Endothelial cell (in vitro differentiated cells): ENCODE data around the gene RNF144A. TPM values are rescaled to one million over a fixed set of nuclear protein-coding genes. Genes with fewer than 3 reads are reported as not detected.
A peak's percentile ranks its signal among the peaks of the same experiment; 100 is the strongest.

Experiments
- DNase-seq: peaks from one replicate; pipeline ENCODE4 v3.0.0; 2021; ENCODE audit warnings: low spot score
- H3K27ac Mint-ChIP-seq: one replicate; pipeline ENCODE4 v1.8.0; 2021; ENCODE audit warnings: mixed read lengths, inconsistent platforms; ENCODE audit not compliant: unreplicated experiment
- H3K27me3 Mint-ChIP-seq: one replicate; pipeline ENCODE4 v1.8.0; 2021; ENCODE audit warnings: mild to moderate bottlenecking, moderate library complexity, mixed read lengths, inconsistent platforms; ENCODE audit not compliant: unreplicated experiment
- H3K36me3 Mint-ChIP-seq: one replicate; pipeline ENCODE4 v1.8.0; 2021; ENCODE audit warnings: mild to moderate bottlenecking, low read depth, mixed read lengths, inconsistent platforms; ENCODE audit not compliant: unreplicated experiment
- H3K4me1 Mint-ChIP-seq: one replicate; pipeline ENCODE4 v1.8.0; 2021; ENCODE audit warnings: mild to moderate bottlenecking, mixed read lengths, inconsistent platforms; ENCODE audit not compliant: unreplicated experiment
- H3K4me3 Mint-ChIP-seq: one replicate; pipeline ENCODE4 v1.8.0; 2021; ENCODE audit warnings: mild to moderate bottlenecking, mixed read lengths, inconsistent platforms; ENCODE audit not compliant: unreplicated experiment
- H3K9me3 Mint-ChIP-seq: one replicate; pipeline ENCODE4 v1.8.0; 2021; ENCODE audit warnings: mixed read lengths, inconsistent platforms; ENCODE audit not compliant: unreplicated experiment
- total RNA-seq: library from RNA; stranded (reverse); fragmentation: NEBNext Ultra II Directional; extraction: Animal tissue kit (Norgen Biotek cat#: 25700); gene quantifications from one replicate; pipeline ENCODE4 v1.2.1, GENCODE V29; 2021; ENCODE audit not compliant: unreplicated experiment
- TF ChIP-seq, protein P1 (sequence below): fragments of 200-600 bp; sonication (generic); IDR thresholded peaks from one replicate; pipeline ENCODE4 v1.5.0; 2021; ENCODE audit warnings: antibody characterized with exemption; ENCODE audit not compliant: unreplicated experiment

The RNF144A gene
- total RNA-seq, 1 donor from 2014 or later = 81.3 TPM

DNA sequence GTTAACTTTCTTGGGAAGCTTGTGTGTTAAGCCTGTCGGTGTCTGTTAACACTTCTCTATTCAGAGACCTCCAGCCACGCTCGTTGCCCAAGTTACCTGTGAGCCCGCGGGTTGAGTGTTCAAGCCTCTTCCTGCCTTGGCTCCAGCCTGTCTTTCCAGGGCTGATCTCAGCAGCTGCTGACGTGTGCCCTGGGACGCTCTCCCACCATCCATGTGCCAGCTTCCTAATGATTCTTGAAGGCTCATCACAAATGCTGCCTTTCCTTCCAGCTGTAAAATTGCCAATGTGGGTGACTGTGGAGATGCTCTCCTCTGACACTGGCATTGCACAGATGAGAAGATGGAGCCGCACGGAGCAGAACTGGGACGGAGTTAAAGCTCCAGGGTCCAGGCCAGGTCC lies 6.1 kb downstream of the RNF144A start:
- H3K9me3 Mint-ChIP-seq = no peaks in the 10 kb centered on the region
- no peak overlapping the region for H3K27ac Mint-ChIP-seq
- peaks cover 20% of the 10 kb centered on the region for H3K36me3 Mint-ChIP-seq
- no peak for DNase-seq
- H3K4me1 Mint-ChIP-seq = peaks cover 62% of the 10 kb centered on the region
- TF ChIP-seq, protein P1, sequence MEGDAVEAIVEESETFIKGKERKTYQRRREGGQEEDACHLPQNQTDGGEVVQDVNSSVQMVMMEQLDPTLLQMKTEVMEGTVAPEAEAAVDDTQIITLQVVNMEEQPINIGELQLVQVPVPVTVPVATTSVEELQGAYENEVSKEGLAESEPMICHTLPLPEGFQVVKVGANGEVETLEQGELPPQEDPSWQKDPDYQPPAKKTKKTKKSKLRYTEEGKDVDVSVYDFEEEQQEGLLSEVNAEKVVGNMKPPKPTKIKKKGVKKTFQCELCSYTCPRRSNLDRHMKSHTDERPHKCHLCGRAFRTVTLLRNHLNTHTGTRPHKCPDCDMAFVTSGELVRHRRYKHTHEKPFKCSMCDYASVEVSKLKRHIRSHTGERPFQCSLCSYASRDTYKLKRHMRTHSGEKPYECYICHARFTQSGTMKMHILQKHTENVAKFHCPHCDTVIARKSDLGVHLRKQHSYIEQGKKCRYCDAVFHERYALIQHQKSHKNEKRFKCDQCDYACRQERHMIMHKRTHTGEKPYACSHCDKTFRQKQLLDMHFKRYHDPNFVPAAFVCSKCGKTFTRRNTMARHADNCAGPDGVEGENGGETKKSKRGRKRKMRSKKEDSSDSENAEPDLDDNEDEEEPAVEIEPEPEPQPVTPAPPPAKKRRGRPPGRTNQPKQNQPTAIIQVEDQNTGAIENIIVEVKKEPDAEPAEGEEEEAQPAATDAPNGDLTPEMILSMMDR = no peak
- H3K27me3 Mint-ChIP-seq = peaks cover 20% of the 10 kb centered on the region
- peak overlapping the region; percentile 56 for H3K4me3 Mint-ChIP-seq

DNA sequence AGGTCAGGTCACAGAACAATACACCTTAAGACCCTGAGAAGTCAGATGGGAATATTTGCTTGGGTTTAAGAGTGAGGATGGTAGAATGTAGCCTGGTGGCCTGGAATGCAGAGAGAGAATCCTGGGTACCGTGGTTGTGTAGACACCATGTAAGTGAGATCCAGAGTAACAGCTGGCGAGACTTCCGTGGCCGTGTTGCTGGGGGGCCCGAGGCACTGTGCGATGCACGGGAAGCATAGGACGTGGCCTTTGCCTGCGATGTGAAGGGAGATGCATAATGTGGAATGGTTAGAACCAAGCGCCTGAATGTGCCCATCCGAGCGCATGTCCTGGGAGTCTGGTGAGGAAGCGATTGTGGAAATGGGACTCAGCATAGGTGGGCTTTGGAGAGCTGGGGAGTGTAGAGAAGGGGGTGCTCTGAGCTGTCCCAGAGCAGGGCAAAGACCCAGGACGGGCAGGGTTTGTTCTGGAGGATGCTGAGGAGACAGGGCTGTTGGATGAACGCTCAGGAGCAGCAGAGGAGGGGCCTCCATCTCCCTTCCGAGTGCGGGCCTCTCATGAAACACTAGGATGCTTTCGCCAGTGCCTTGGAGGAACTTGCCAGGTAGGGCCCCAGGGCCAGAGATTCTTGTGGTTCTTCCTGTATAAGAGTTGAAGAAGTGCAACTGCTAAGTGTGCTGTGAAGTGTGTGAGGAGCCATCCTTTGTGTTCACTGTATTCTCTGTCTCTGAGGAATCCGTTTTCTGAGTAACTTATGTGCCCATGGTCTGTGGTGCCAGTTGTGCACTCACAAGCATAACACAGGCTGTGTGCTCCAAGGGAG lies 7.1 kb downstream of the RNF144A start:
- no peak for DNase-seq
- peaks cover 60% of the 10 kb centered on the region for H3K4me1 Mint-ChIP-seq
- peak overlapping the region; percentile 56 for H3K4me3 Mint-ChIP-seq
- no peak overlapping the region for H3K27ac Mint-ChIP-seq
- H3K27me3 Mint-ChIP-seq = peaks cover 15% of the 10 kb centered on the region
- TF ChIP-seq, protein P1 = no peak
- H3K9me3 Mint-ChIP-seq = no peaks in the 10 kb centered on the region
- peaks cover 20% of the 10 kb centered on the region for H3K36me3 Mint-ChIP-seq

DNA sequence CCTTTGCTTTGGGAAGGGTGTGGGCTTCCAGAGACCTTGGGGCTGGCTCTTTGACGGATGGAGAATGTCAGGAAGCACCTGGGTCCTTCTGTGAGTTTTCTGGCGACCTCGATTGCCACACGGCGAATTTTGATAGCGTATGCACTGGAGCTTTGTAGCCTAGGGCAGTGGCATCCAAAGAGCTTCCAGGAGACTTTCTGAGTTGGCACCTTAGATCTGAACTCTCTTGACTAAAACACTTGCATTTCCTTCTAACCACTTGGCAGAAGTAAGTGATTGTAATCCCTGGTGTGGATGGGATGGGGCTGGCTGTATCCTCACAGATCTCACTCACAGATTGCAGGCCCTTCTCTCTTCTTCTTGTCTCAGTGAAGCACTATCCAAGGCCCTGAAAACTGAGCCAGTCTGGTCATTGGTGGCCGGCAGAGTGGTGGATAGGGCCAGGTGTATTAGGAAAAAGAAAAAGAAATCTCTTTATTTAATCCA lies 7.8 kb downstream of the RNF144A start:
- no peak overlapping the region for H3K4me3 Mint-ChIP-seq
- H3K27me3 Mint-ChIP-seq = peaks cover 13% of the 10 kb centered on the region
- peaks cover 58% of the 10 kb centered on the region for H3K4me1 Mint-ChIP-seq
- H3K9me3 Mint-ChIP-seq = no peaks in the 10 kb centered on the region
- H3K36me3 Mint-ChIP-seq = peaks cover 18% of the 10 kb centered on the region
- DNase-seq = no peak
- TF ChIP-seq, protein P1 = no peak
- H3K27ac Mint-ChIP-seq = no peak overlapping the region

DNA sequence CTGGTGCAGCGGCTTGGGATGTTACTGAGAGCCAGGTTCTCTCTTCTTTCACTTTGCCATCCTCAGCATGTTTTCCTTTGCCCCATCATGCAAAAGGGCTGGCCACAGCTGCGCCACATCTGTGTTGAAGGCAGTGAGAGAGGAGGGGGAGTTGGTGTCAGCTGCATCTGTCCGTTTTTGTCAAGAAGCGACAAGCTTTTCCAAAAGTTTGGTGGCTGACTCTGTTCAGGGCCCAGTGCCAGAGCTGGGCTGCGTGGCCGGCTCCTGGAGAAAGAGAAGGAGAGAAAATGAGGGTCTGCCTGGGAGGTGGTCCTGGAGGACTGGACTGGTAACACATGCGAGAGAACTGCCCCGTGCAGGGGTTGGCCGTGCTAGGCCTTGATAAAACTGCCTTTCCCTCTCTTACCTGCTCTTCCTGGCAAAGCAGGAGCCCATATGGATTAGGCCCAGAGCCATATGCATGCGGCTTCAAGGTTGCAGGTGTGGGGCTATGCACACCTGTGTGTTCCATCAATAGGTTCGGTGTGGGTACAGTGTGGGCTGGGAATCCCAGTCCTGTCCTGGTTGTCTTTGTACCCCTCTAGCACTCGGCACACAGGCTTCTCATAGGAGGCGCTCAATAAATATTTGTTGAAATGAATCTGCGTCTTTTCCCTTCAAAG lies 9.0 kb downstream of the RNF144A start:
- Mint-ChIP-seq H3K27ac (no peak overlapping the region), H3K4me3 (no peak overlapping the region), H3K27me3 (peaks cover 13% of the 10 kb centered on the region), H3K9me3 (no peaks in the 10 kb centered on the region), H3K4me1 (peaks cover 48% of the 10 kb centered on the region), H3K36me3 (peaks cover 18% of the 10 kb centered on the region)
- TF ChIP-seq, protein P1 = no peak
- DNase-seq = no peak

DNA sequence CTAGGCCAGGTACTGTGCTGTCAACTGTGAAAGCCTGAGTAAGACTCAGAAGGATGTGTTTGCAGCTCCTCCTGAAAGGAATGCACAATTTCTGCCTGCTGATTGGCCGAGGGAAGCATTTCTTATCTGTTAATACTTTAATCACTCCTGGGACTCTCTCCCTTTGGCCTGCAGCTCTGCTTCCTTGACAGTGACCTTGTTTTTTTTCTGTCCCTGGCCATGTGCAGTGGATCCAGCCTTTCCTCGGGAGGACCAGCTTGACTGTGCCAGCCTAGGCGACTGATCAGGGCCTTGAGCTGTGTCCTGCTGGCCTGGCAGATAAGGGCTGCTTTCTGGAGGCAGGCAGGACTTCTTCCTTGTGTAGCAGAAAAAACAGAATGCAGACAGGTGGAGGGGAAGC lies 10.0 kb downstream of the RNF144A start:
- Mint-ChIP-seq H3K4me3 (no peak overlapping the region), H3K36me3 (peaks cover 18% of the 10 kb centered on the region), H3K27me3 (peaks cover 12% of the 10 kb centered on the region), H3K27ac (no peak overlapping the region), H3K4me1 (peaks cover 38% of the 10 kb centered on the region), H3K9me3 (no peaks in the 10 kb centered on the region)
- TF ChIP-seq, protein P1 = no peak
- no peak for DNase-seq
